Right atrium auricular region (tissue), 2 donors: Measurements from ENCODE around the gene PIK3R1. TPM values are rescaled to one million over a fixed set of nuclear protein-coding genes. Genes with fewer than 3 reads are reported as not detected.

Experiments
- DNase-seq: peaks from one replicate; pipeline ENCODE4 v3.0.0-alpha.2; 2019; ENCODE audit warnings: low spot score
- H3K27ac ChIP-seq, 2 donors: fragments of 200-600 bp; sonication (generic); 1 replicate in 1 of 2; 2 replicates in 1 of 2; pipeline ENCODE4 v1.5.1; 2016 to 2019
- H3K27me3 ChIP-seq, 2 donors: fragments of 200-600 bp; sonication (generic); one replicate each; pipeline versions ENCODE4 v1.5.1 to v1.6.0; 2017 to 2019
- H3K36me3 ChIP-seq: fragments of 200-600 bp; sonication (generic); one replicate; pipeline ENCODE4 v1.5.1; 2016
- H3K4me1 ChIP-seq, 2 donors: fragments of 200-600 bp; sonication (generic); one replicate each; pipeline versions ENCODE4 v1.5.1 to v1.6.0; 2017 to 2019
- H3K4me3 ChIP-seq, 2 donors: fragments of 200-600 bp; sonication (generic); 1 replicate in 1 of 2; 2 replicates in 1 of 2; pipeline ENCODE4 v1.5.1; 2017 to 2019; ENCODE audit warnings: mild to moderate bottlenecking in 1 of 2, moderate library complexity in 1 of 2
- H3K9me3 ChIP-seq, 2 donors: fragments of 200-600 bp; sonication (generic); one replicate each; pipeline ENCODE4 v1.5.1; 2019
- total RNA-seq, 2 donors: library from RNA; depleted of rRNA; stranded (reverse); fragments of >200 nt; gene quantifications; one replicate each; pipeline ENCODE4 v1.1.0, GENCODE V29; 2016
- TF ChIP-seq, protein P1 (sequence below), 2 donors: fragments of 200-600 bp; sonication (generic); IDR thresholded peaks; one replicate each; pipeline ENCODE4 v1.5.1; 2019; ENCODE audit warnings: antibody characterized with exemption in 2 of 2

Gene PIK3R1
- total RNA-seq, 2 donors from 2014 or later: 87.0 to 91.1 TPM

DNA sequence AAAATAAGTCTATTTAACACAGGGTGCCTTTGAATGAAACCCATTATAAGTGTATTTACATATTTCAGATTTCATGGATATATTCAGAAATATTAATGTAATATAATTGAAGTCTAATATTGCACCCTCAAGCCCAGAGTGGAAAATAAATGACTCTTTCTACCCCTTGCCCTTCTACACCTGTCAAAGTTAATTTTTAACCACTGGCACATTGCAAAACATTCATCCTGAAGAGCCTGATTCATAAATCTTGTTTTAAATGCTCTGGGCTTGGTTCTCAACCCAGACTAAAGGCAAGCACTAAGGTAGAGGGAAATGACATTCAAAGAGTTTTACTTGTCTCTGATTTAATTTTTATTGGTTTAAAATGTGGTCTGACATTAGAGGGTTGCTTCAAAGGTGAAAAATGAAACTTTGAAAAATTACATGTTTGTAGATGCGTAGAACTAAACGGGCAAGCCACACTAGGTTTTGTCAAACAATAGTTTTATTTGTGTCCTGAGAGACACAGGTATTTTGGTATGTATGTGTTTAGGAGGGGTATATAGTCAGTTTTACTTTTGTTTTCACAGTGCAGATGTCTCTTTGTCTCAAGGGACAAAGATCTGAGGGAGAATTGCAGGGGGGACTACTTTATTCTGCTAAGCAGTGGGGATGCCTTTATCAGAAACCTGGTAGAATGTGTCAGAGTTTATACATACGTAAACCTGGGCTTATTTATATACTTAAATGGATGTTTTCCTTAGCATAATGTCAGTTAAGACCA, 69.7 kb downstream of the PIK3R1 start:
- H3K9me3 ChIP-seq: no peaks in the 10 kb centered on the region
- H3K27ac ChIP-seq: peak overlapping the region; percentile 32 to 86
- peaks cover 0 to 62% of the 10 kb centered on the region in 2 donors for H3K4me1 ChIP-seq
- peaks cover 52% of the 10 kb centered on the region for H3K36me3 ChIP-seq
- no peaks in the 10 kb centered on the region for H3K27me3 ChIP-seq
- DNase-seq: no peak
- TF ChIP-seq, protein P1, sequence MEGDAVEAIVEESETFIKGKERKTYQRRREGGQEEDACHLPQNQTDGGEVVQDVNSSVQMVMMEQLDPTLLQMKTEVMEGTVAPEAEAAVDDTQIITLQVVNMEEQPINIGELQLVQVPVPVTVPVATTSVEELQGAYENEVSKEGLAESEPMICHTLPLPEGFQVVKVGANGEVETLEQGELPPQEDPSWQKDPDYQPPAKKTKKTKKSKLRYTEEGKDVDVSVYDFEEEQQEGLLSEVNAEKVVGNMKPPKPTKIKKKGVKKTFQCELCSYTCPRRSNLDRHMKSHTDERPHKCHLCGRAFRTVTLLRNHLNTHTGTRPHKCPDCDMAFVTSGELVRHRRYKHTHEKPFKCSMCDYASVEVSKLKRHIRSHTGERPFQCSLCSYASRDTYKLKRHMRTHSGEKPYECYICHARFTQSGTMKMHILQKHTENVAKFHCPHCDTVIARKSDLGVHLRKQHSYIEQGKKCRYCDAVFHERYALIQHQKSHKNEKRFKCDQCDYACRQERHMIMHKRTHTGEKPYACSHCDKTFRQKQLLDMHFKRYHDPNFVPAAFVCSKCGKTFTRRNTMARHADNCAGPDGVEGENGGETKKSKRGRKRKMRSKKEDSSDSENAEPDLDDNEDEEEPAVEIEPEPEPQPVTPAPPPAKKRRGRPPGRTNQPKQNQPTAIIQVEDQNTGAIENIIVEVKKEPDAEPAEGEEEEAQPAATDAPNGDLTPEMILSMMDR (IDR thresholded peaks at IDR 0.05): no peak
- H3K4me3 ChIP-seq: no peak overlapping the region

DNA sequence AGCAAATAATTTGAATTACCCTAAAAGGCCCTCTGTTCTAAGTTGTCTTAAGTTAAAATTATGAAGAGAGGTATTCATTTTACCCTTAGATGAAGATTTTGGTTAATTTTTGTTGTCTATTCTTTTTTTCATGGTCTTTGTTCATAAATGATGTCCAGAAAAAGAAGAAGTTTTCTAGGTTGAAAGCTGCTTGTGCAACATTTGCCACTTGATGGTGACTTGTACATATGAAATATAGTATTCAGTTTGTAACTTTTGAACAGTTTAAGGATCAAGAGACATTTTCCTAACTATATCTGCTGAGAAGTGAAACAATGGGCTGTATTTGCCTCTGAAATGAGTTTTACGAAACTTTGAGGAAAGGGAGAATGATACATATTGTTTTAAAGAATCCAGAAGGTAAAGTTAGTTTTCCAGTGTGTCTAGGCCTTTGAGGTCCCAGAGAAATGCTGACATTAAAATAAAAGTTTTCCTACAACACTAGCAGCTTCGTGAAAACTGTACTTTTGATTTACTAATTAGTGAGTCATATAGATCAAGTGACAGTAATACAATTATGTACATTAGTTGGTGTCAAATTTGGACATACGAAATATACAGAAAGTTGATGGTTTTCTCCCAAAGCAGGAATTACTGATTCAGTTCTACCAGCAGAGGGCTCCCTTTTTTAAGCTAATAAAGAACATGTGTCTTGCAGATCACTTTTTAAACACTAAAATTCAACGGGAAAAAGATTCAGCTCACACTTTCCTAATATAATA, 70.5 kb downstream of the PIK3R1 start:
- TF ChIP-seq, protein P1 (IDR thresholded peaks at IDR 0.05): peak; percentile 53 to 81
- peak overlapping the region; percentile 32 to 86 for H3K27ac ChIP-seq
- no peaks in the 10 kb centered on the region for H3K27me3 ChIP-seq
- peaks cover 0 to 69% of the 10 kb centered on the region in 2 donors for H3K4me1 ChIP-seq
- no peaks in the 10 kb centered on the region for H3K9me3 ChIP-seq
- no peak for DNase-seq
- H3K4me3 ChIP-seq: no peak overlapping the region
- peaks cover 44% of the 10 kb centered on the region for H3K36me3 ChIP-seq

DNA sequence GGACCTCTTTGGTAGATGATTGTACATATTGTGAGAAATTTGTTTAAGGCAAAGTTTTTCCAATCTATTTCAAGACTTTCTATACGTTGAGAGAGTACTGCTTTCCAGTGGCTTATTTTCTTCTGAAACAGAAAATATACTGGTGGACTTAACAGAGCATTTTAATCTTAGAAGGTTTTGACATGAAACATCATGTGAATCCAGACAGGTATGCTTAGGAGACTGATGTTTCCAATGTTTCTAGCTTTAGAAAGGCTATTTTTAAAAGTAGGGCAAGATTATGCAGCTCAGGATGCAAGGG, 71.0 kb downstream of the PIK3R1 start:
- Histone ChIP-seq H3K4me1 (peaks cover 0 to 75% of the 10 kb centered on the region in 2 donors), H3K9me3 (no peaks in the 10 kb centered on the region), H3K27ac (peak overlapping the region; percentile 86 to 88), H3K27me3 (no peaks in the 10 kb centered on the region), H3K36me3 (peaks cover 39% of the 10 kb centered on the region), H3K4me3 (no peak overlapping the region)
- DNase-seq: no peak
- TF ChIP-seq, protein P1 (IDR thresholded peaks at IDR 0.05): peak in 1 of 2 donors; percentile 4

DNA sequence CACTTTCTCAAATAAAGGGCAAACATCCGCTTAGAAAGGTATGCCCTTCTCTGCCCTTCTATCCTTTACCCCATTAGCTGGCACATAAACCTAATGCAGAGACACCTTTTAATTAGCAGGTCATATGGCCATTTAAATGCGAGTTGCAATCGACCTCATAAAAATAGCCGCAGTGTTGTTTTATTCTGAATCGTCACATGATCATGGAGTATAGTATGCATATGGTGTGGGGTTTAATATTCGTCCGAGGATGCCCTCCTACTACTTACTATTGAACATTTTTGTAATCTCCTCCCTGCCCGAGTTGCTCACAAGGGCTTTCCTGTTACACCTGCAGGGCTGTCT, 72.0 kb downstream of the PIK3R1 start:
- peaks cover 0 to 82% of the 10 kb centered on the region in 2 donors for H3K4me1 ChIP-seq
- H3K27me3 ChIP-seq: no peaks in the 10 kb centered on the region
- peak overlapping the region in 1 of 2 donors; percentile 60 for H3K4me3 ChIP-seq
- H3K9me3 ChIP-seq: no peaks in the 10 kb centered on the region
- H3K36me3 ChIP-seq: peaks cover 33% of the 10 kb centered on the region
- DNase-seq: no peak
- peak overlapping the region; percentile 86 to 88 for H3K27ac ChIP-seq
- TF ChIP-seq, protein P1 (IDR thresholded peaks at IDR 0.05): no peak

DNA sequence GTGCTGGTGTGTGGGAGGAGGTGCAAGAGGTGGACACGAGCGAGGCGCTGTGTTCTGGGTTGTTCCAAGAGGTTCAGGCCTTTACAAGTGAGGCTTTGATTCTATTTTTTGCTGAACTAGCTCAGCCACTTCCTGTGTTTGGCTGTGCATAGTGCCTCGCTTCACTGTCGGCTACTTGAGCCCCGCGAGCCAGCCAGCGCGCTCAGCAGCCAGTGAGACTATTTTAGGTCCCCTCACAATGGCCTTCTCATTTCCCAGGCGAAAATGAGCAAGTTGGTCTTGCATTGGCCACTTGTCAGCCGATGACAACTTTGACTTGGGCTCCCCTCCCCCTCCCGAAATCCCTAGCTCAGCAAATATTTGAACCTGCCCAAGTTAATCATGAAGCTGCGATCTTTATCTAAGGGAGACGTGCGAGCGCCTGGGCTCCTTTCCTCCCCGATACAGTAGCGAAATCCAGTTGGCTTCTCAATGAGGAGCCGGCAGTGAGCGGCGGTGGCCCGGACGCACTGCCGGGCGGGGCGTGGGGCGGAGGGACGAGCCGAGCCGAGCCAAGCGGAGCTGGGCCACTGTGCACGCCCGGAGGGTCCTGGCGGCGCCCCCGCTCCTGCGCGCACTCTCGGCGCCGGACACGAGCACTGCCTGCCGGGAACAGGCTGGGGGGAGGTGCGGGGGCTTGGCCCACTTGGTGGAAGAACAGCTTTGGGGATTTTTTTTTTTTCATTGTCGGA, 72.6 kb downstream of the PIK3R1 start:
- H3K36me3 ChIP-seq: peaks cover 33% of the 10 kb centered on the region
- no peaks in the 10 kb centered on the region for H3K27me3 ChIP-seq
- TF ChIP-seq, protein P1 (IDR thresholded peaks at IDR 0.05): no peak
- DNase-seq: peak; percentile 71
- H3K4me1 ChIP-seq: peaks cover 0 to 85% of the 10 kb centered on the region in 2 donors
- H3K9me3 ChIP-seq: no peaks in the 10 kb centered on the region
- peak overlapping the region; percentile 45 to 60 for H3K4me3 ChIP-seq
- peak overlapping the region; percentile 86 to 88 for H3K27ac ChIP-seq
